Stimulated activated CD8-positive, alpha-beta memory T cell treated with anti-CD3 and anti-CD28 coated beads, Interleukin-4, amount 100 ng/mL, for 24 hours (primary cell): ENCODE results near the gene NSD1.
"Not testable (repeated sequence)": the region's sequence is repeated elsewhere in the genome, so short reads cannot be mapped to it uniquely, and the experiment has no call there.

Source experiments
- DNase-seq: peaks from one replicate; pipeline ENCODE4 v3.0.0-alpha.2; 2020; ENCODE audit warnings: low read depth

The NSD1 gene

GRCh38 chr5:177291735-177292134 lies 158.2 kb downstream of the NSD1 start:
- DNase-seq: no peak

GRCh38 chr5:177293819-177294581 lies 160.4 kb downstream of the NSD1 start:
- no peak for DNase-seq

GRCh38 chr5:177294632-177295031 lies 161.1 kb downstream of the NSD1 start:
- no peak for DNase-seq

- no peak for DNase-seq
Observed at GRCh38 chr5:177295924-177296323, 162.4 kb downstream of the NSD1 start.

GRCh38 chr5:177296581-177296980 lies 163.0 kb downstream of the NSD1 start:
- no peak for DNase-seq

GRCh38 chr5:177297922-177298321 lies 164.3 kb downstream of the NSD1 start:
- no peak for DNase-seq

- no peak for DNase-seq
Observed at GRCh38 chr5:177299697-177300096, 166.1 kb downstream of the NSD1 start.

- no peak for DNase-seq
Observed at GRCh38 chr5:177300236-177300880, 166.8 kb downstream of the NSD1 start.

- DNase-seq: no peak
Observed at GRCh38 chr5:177300951-177301350, 167.4 kb downstream of the NSD1 start.

GRCh38 chr5:177301503-177302165 lies 168.1 kb downstream of the NSD1 start:
- DNase-seq: no peak

GRCh38 chr5:177302354-177303110 lies 169.0 kb downstream of the NSD1 start:
- DNase-seq: no peak

- DNase-seq: peak; percentile 87
Observed at GRCh38 chr5:177303121-177303924, 169.8 kb downstream of the NSD1 start, which contains the start of the genes PRELID1 and RAB24. Gene PRELID1 (plus strand): TSS chr5:177303799. CDS start chr5:177303986, 187 bp downstream. Gene RAB24 (minus strand): TSS chr5:177303719. CDS start chr5:177303288, 431 bp downstream.

GRCh38 chr5:177303925-177304391 lies 170.4 kb downstream of the NSD1 start:
- DNase-seq: no peak

GRCh38 chr5:177304392-177305119 lies 171.0 kb downstream of the NSD1 start:
- DNase-seq: no peak

GRCh38 chr5:177306103-177306640 lies 172.6 kb downstream of the NSD1 start:
- DNase-seq: not testable (repeated sequence)

- no peak for DNase-seq
Observed at GRCh38 chr5:177306674-177307543, 173.3 kb downstream of the NSD1 start.

GRCh38 chr5:177307544-177308363 lies 174.2 kb downstream of the NSD1 start:
- no peak for DNase-seq

- no peak for DNase-seq
Observed at GRCh38 chr5:177308740-177309139, 175.2 kb downstream of the NSD1 start.
